K562 (cell line): ENCODE results near the gene PLAC1. TPM values are rescaled to one million over a fixed set of nuclear protein-coding genes. Genes with fewer than 3 reads are reported as not detected.

ENCODE experiments used
- AFF1 ChIP-seq, 2 experiments: fragments of 450-650 bp; IDR thresholded peaks; 2 replicates each; pipeline ENCODE4 v1.6.1; 2018; ENCODE audit warnings: mild to moderate bottlenecking in 2 of 2, low read depth in 1 of 2; ENCODE audit not compliant: partially characterized antibody in 2 of 2
- C11orf30 ChIP-seq: fragments of 450-650 bp; IDR thresholded peaks from 2 replicates; pipeline ENCODE4 v1.6.1; 2016; ENCODE audit warnings: low read depth, mild to moderate bottlenecking
- CREB3 ChIP-seq: fragments of 450-650 bp; conservative IDR thresholded peaks from 2 replicates; pipeline ENCODE4 v1.6.1; 2016; ENCODE audit warnings: missing genetic modification characterization, low read depth, mild to moderate bottlenecking, missing compliant biosample characterization, moderate library complexity
- E4F1 ChIP-seq: fragments of 250-450 bp; sonication (Bioruptor Pico); IDR thresholded peaks from 2 replicates; pipeline ENCODE4 v1.5.0; 2021; ENCODE audit warnings: mild to moderate bottlenecking, borderline replicate concordance
- HDAC1 ChIP-seq, 2 experiments: fragments of 450-650 bp; IDR thresholded peaks; 2 replicates each; pipeline ENCODE4 v1.6.1; 2016 to 2017; ENCODE audit warnings: inconsistent platforms in 1 of 2, mild to moderate bottlenecking in 1 of 2, moderate library complexity in 1 of 2
- HMBOX1 ChIP-seq: sonication (generic); IDR thresholded peaks from 2 replicates; pipeline ENCODE4 v1.6.1; 2016
- JUND ChIP-seq, 2 experiments: IDR thresholded peaks; 2 replicates in 1 of 2; 3 replicates in 1 of 2; pipeline ENCODE4 v1.6.1; 2011; ENCODE audit warnings: borderline replicate concordance in 2 of 2, low read depth in 2 of 2, low read length in 2 of 2, improper control_type of control experiment in 1 of 2, missing biosample characterization in 1 of 2, missing genetic modification characterization in 1 of 2, missing genetic modification reagents in 1 of 2
- L3MBTL2 ChIP-seq: fragments of 450-650 bp; IDR thresholded peaks from 2 replicates; pipeline ENCODE4 v1.6.1; 2016; ENCODE audit warnings: mild to moderate bottlenecking, moderate library complexity
- MAFK ChIP-seq: IDR thresholded peaks from 2 replicates; pipeline ENCODE4 v1.6.1; 2011; ENCODE audit warnings: low read length, improper control_type of control experiment
- MTA1 ChIP-seq: fragments of 450-650 bp; IDR thresholded peaks from 2 replicates; pipeline ENCODE4 v1.6.1; 2017; ENCODE audit warnings: borderline replicate concordance
- NFIX ChIP-seq: fragments of 250-450 bp; sonication (Bioruptor Pico); IDR thresholded peaks from 2 replicates; pipeline ENCODE4 v1.4.0; 2020; ENCODE audit warnings: low read depth, mild to moderate bottlenecking, moderate library complexity
- RAD51 ChIP-seq: fragments of 450-650 bp; IDR thresholded peaks from 2 replicates; pipeline ENCODE4 v1.7.1; 2016; ENCODE audit warnings: low read depth, mild to moderate bottlenecking, borderline replicate concordance
- RBM34 ChIP-seq: fragments of 200-400 bp; formaldehyde crosslinking; IDR thresholded peaks from 2 replicates; pipeline ENCODE4 v1.6.1; 2018; ENCODE audit warnings: low read length, borderline replicate concordance; ENCODE audit not compliant: insufficient read depth
- SMAD1 ChIP-seq: fragments of 150-350 bp; IDR thresholded peaks from 2 replicates; pipeline ENCODE4 v1.6.1; 2014; ENCODE audit warnings: low read length, low read depth; ENCODE audit not compliant: partially characterized antibody
- TEAD2 ChIP-seq: fragments of 450-650 bp; IDR thresholded peaks from 2 replicates; pipeline ENCODE4 v1.6.1; 2016; ENCODE audit warnings: missing genetic modification characterization, control low read depth, missing compliant biosample characterization
- ZBTB8A ChIP-seq: fragments of 450-650 bp; IDR thresholded peaks from 2 replicates; pipeline ENCODE4 v1.6.1; 2018; ENCODE audit warnings: mild to moderate bottlenecking, moderate library complexity; ENCODE audit not compliant: partially characterized antibody
- ZKSCAN3 ChIP-seq: fragments of 250-450 bp; sonication (Bioruptor Pico); IDR thresholded peaks from 2 replicates; pipeline ENCODE4 v1.4.0; 2020
- ZNF212 ChIP-seq: fragments of 450-650 bp; formaldehyde crosslinking; IDR thresholded peaks from 2 replicates; pipeline ENCODE4 v1.4.0; 2020; ENCODE audit warnings: mild to moderate bottlenecking
- ZNF277 ChIP-seq: fragments of 250-450 bp; sonication (Bioruptor Pico); IDR thresholded peaks from 2 replicates; pipeline ENCODE4 v1.8.0; 2022; ENCODE audit warnings: inconsistent platforms, mild to moderate bottlenecking, moderate library complexity, borderline replicate concordance
- polyA plus RNA-seq, 8 experiments: library from polyadenylated mRNA; depleted of rRNA in 4 of 8; stranded (reverse) in 5 of 8; unstranded in 3 of 8; fragments of >200 nt; fragmentation: Nextera tagmentation in 2 of 8; fragmentation: Illumina TruSeq in 1 of 8; extraction: Ambion mirVana in 2 of 8; extraction: Trizol in 1 of 8; gene quantifications; 2 replicates each; pipeline versions ENCODE4 v1.2.1 to v1.2.3, GENCODE V29; 2011 to 2014; ENCODE audit warnings: inconsistent platforms in 1 of 8, missing spikeins in 1 of 8
- total RNA-seq, 7 experiments: library from RNA; depleted of rRNA in 6 of 7; stranded (reverse); fragments of >200 nt in 6 of 7; fragmentation: Illumina TruSeq in 2 of 7; extraction: Trizol in 2 of 7; gene quantifications; 2 replicates each; pipeline versions ENCODE4 v1.2.1 to v1.2.3, GENCODE V29; 2011 to 2021; ENCODE audit warnings: low replicate concordance in 1 of 7

PLAC1 gene
- total and polyA plus RNA-seq, 9 of the 15 experiments (the other 6 are each of a cell fraction or from before 2014, with no cell fraction given) = 0.82 to 9.1 (median 1.7) TPM

GRCh38 chrX:134569306-134569705 is 89.0 kb downstream of the PLAC1 start (continued):
- TF ChIP-seq MTA1 = no peak
- no peak for TF ChIP-seq E4F1 (CRISPR knock-in tag)
- TF ChIP-seq JUND (IDR thresholded peaks at IDR 0.05; ENCODE audit: borderline replicate concordance, low read depth, low read length) = no peak
- 0 out of 3 replicates have a peak, but pooled peaks have one; percentile 15 for TF ChIP-seq JUND (tag; IDR thresholded peaks at IDR 0.05; ENCODE audit: borderline replicate concordance, low read depth, low read length)
- no peak for TF ChIP-seq RBM34
- TF ChIP-seq ZBTB8A = no peak
- TF ChIP-seq HDAC1 (IDR thresholded peaks at IDR 0.05) = no peak
- no peak for TF ChIP-seq ZKSCAN3 (CRISPR knock-in tag)
- TF ChIP-seq RAD51 = peak; percentile 34; the same call in 1 of the 2 replicates
- peak; percentile 45 for TF ChIP-seq C11orf30
- no peak for TF ChIP-seq AFF1 (IDR thresholded peaks at IDR 0.05; ENCODE audit: low read depth in 1 of 2, partially characterized antibody in 2 of 2)
- TF ChIP-seq L3MBTL2 = peak; percentile 73
- 0 out of 2 replicates have a peak, but pooled peaks have one; percentile 43 for TF ChIP-seq CREB3 (tag)
- no peak for TF ChIP-seq ZNF212 (CRISPR knock-in tag)
- TF ChIP-seq HMBOX1 = no peak
- peak; percentile 56 for TF ChIP-seq MAFK
- no peak for TF ChIP-seq ZNF277 (CRISPR knock-in tag)
- TF ChIP-seq TEAD2 = no peak
- no peak for TF ChIP-seq NFIX (CRISPR knock-in tag)
- no peak for TF ChIP-seq SMAD1
